ENCODE measurements around the gene IMPG2.

The IMPG2 gene

DNA sequence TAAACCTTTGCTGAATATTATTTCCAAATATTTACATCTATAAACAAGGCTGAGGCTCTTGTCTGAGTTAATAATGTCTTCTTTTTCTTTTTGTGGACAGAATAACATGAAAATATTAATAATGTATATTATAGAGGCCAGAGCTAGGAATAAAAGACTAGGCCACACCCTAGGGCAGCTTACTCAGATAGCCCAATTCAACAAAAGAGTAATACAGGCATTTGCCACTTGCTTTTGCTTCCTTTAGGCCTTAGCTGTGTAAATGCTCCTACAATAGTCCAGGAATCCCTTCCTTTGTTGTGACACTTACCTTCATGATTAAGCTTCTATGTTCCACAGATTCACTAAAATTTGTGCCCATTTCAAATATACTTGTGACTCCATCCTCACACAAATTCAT is 16.5 kb downstream of the IMPG2 start:
- Histone ChIP-seq H3K4me3 (ENCODE audit: low read length) (no peak overlapping the region), H3K36me3 (ENCODE audit: control insufficient read depth, insufficient read depth, low read length) (no peaks in the 10 kb centered on the region), H3K4me1 (ENCODE audit: control insufficient read depth, insufficient read depth, low read length) (no peaks in the 10 kb centered on the region), H3K9me3 (ENCODE audit: control insufficient read depth, low read length) (peaks cover 4% of the 10 kb centered on the region), H3K27me3 (ENCODE audit: control insufficient read depth, insufficient read depth, low read length) (no peaks in the 10 kb centered on the region), H3K9ac (ENCODE audit: low read length) (no peak overlapping the region)

DNA sequence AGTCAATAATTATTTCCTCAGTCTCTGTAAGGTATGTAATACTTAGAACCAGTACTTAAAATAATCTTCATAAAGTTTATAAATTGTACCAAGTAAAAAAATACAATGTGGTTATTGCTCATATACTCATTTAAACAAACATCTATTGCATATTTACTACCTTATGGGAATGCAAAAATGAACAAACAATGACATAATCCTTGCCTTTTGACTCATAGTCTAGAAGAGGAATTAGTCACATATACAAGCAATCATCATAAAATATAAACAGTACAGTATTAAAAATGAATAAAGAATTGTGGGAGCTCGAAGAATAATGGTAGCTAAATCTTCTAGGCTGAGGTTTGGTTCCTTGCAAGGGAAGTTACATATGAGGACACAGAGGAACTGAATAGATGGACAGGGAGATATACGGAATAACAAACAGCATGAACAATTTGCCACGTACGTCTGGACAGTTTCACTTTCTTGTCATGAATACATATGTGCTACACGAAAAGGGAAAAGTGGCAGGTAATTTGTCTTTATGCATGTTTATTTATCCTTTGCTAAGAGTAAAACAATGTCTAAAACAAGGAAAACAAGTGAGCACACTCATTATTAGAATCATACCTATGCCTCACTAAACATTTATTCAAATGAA is 17.2 kb downstream of the IMPG2 start:
- no peaks in the 10 kb centered on the region for H3K4me1 ChIP-seq (ENCODE audit: control insufficient read depth, insufficient read depth, low read length)
- H3K4me3 ChIP-seq (ENCODE audit: low read length): no peak overlapping the region
- peaks cover 4% of the 10 kb centered on the region for H3K9me3 ChIP-seq (ENCODE audit: control insufficient read depth, low read length)
- H3K9ac ChIP-seq (ENCODE audit: low read length): no peak overlapping the region
- no peaks in the 10 kb centered on the region for H3K36me3 ChIP-seq (ENCODE audit: control insufficient read depth, insufficient read depth, low read length)
- H3K27me3 ChIP-seq (ENCODE audit: control insufficient read depth, insufficient read depth, low read length): no peaks in the 10 kb centered on the region

DNA sequence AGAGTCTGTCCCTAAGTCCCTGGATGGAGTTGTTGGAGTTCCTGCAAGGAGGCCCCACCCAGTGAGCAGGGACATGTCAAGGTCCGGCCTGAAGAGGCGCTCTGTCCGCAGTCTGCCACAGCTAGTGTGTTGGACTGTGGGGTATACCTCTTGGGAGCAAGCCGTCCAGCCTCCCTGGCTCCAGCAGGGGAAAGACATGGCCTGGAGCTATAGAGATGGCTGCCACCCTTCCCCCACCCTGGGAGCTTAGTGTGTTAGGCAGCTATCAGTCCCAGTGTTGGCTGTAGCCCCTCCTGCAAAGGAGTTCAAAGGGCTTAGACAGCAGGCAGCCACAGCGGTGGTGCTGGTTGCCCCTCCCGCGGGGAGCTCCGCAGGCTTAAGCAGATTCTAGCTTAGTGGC is 20.3 kb downstream of the IMPG2 start:
- Histone ChIP-seq H3K36me3 (ENCODE audit: control insufficient read depth, insufficient read depth, low read length) (no peaks in the 10 kb centered on the region), H3K9ac (ENCODE audit: low read length) (no peak overlapping the region), H3K9me3 (ENCODE audit: control insufficient read depth, low read length) (no peaks in the 10 kb centered on the region), H3K27me3 (ENCODE audit: control insufficient read depth, insufficient read depth, low read length) (no peaks in the 10 kb centered on the region), H3K4me1 (ENCODE audit: control insufficient read depth, insufficient read depth, low read length) (no peaks in the 10 kb centered on the region), H3K4me3 (ENCODE audit: low read length) (no peak overlapping the region)

DNA sequence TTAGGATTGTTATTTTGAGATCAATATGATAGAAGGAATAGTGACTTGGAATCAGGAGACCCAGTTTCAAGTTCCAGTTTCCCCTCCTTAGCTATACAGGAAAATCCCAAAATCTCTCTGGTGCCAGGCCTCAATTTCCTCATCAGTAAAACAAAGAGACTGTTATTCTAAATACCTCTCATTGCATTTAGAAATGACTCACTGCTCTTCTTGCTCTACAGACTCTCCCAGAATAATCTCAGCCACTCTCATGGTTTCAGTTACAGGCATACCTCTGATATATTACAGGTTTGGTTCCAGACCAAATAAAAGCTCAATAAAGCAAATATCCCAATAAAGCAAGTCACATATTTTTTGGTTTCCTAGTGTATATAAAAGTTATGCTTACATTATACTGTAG is 28.3 kb downstream of the IMPG2 start:
- Histone ChIP-seq H3K4me3 (ENCODE audit: low read length) (no peak overlapping the region), H3K9ac (ENCODE audit: low read length) (no peak overlapping the region), H3K36me3 (ENCODE audit: control insufficient read depth, insufficient read depth, low read length) (no peaks in the 10 kb centered on the region), H3K9me3 (ENCODE audit: control insufficient read depth, low read length) (no peaks in the 10 kb centered on the region), H3K27me3 (ENCODE audit: control insufficient read depth, insufficient read depth, low read length) (no peaks in the 10 kb centered on the region), H3K4me1 (ENCODE audit: control insufficient read depth, insufficient read depth, low read length) (no peaks in the 10 kb centered on the region)

DNA sequence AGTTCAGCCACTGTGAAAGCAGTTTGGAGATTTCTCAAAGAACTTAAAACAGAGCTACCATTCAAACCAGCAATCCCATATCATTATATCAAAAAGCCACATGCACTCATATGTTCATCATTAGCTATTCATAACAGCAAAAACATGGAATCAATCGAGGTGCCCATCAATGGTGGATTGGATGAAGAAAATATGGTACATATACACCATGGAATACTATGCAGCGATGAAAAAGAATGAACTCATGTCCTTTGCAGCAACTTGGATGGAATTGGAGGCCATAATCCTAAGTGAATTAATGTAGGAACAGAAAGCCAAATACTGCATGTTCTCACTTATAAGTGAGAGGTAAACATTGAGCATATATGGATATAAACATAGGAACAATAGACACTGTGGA is 32.1 kb downstream of the IMPG2 start:
- no peak overlapping the region for H3K4me3 ChIP-seq (ENCODE audit: low read length)
- no peaks in the 10 kb centered on the region for H3K36me3 ChIP-seq (ENCODE audit: control insufficient read depth, insufficient read depth, low read length)
- no peaks in the 10 kb centered on the region for H3K9me3 ChIP-seq (ENCODE audit: control insufficient read depth, low read length)
- H3K27me3 ChIP-seq (ENCODE audit: control insufficient read depth, insufficient read depth, low read length): no peaks in the 10 kb centered on the region
- no peaks in the 10 kb centered on the region for H3K4me1 ChIP-seq (ENCODE audit: control insufficient read depth, insufficient read depth, low read length)
- no peak overlapping the region for H3K9ac ChIP-seq (ENCODE audit: low read length)

DNA sequence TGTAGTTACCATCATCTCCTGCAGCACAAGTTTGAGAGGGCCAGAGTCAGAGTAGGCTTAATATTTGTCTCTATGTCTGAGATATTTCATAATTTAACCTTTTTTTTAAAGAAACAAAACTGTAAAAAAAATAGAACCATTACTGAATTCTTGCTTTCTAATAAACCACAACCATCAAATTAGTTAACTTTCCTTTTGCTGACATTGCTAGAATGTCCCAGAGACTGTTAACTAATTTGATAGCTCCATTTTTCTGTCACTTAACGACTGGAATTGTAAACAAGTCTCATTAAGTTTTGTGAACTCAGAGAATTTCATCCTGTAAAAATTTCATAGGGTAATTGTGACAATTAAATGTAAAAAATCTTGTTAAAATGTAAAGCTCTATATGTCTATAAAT is 35.6 kb downstream of the IMPG2 start:
- Histone ChIP-seq H3K4me1 (ENCODE audit: control insufficient read depth, insufficient read depth, low read length) (no peaks in the 10 kb centered on the region), H3K9ac (ENCODE audit: low read length) (no peak overlapping the region), H3K36me3 (ENCODE audit: control insufficient read depth, insufficient read depth, low read length) (no peaks in the 10 kb centered on the region), H3K9me3 (ENCODE audit: control insufficient read depth, low read length) (no peaks in the 10 kb centered on the region), H3K4me3 (ENCODE audit: low read length) (no peak overlapping the region), H3K27me3 (ENCODE audit: control insufficient read depth, insufficient read depth, low read length) (no peaks in the 10 kb centered on the region)

DNA sequence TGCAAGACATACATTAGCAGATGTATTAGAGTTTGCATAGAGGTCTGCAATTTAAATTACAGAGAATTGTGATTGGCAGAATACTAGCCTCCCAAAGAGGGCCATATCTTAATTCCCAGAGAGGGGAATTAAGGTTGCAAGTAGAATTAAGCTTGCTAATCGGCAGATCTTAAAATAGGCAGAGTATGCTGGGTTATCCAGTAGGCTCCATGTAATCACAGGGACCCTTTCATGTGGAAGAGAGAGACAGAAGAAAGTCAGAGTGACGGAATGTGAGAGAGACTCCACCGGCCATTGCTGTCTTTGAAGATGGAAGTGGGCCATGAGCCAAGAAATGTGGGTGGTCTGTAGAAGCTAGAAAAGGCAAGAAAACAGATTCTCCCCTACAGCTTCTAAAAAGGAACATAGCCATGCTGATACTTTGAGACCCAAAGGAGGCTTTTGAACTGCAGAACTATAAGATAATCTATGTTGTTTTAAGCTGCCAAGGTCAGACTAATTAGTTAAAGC is 38.8 kb downstream of the IMPG2 start:
- no peak overlapping the region for H3K4me3 ChIP-seq (ENCODE audit: low read length)
- H3K4me1 ChIP-seq (ENCODE audit: control insufficient read depth, insufficient read depth, low read length): no peaks in the 10 kb centered on the region
- no peak overlapping the region for H3K9ac ChIP-seq (ENCODE audit: low read length)
- no peaks in the 10 kb centered on the region for H3K9me3 ChIP-seq (ENCODE audit: control insufficient read depth, low read length)
- no peaks in the 10 kb centered on the region for H3K27me3 ChIP-seq (ENCODE audit: control insufficient read depth, insufficient read depth, low read length)
- no peaks in the 10 kb centered on the region for H3K36me3 ChIP-seq (ENCODE audit: control insufficient read depth, insufficient read depth, low read length)

DNA sequence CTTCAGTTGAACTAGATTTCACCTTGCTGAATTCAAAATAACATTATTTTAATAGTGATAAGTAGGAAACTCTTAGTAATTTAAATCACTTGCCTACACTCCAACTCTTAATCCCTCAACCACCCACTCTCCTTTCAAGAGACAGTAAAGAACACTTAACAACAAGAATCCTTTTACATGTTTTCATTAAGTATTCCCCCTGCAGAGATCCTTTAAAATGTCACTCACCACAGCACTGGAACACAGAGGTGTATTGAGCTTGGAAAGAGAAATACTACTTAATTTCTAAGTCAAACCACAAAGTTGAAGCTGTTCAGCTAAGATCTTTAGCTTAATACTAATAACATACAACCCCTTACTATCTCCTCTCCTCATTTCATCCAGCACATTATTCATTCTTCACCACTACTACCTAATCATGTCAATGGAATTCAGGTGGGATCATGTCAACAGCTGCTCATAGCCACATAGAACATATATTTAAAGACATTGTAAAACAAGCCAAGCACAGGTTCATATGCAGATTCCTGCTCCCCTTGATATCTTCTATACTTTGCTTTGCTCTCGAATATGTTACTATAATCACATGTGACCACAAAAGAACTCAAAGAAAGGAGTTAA is 40.5 kb downstream of the IMPG2 start:
- no peak overlapping the region for H3K9ac ChIP-seq (ENCODE audit: low read length)
- no peak overlapping the region for H3K4me3 ChIP-seq (ENCODE audit: low read length)
- H3K27me3 ChIP-seq (ENCODE audit: control insufficient read depth, insufficient read depth, low read length): no peaks in the 10 kb centered on the region
- no peaks in the 10 kb centered on the region for H3K9me3 ChIP-seq (ENCODE audit: control insufficient read depth, low read length)
- no peaks in the 10 kb centered on the region for H3K4me1 ChIP-seq (ENCODE audit: control insufficient read depth, insufficient read depth, low read length)
- H3K36me3 ChIP-seq (ENCODE audit: control insufficient read depth, insufficient read depth, low read length): no peaks in the 10 kb centered on the region

DNA sequence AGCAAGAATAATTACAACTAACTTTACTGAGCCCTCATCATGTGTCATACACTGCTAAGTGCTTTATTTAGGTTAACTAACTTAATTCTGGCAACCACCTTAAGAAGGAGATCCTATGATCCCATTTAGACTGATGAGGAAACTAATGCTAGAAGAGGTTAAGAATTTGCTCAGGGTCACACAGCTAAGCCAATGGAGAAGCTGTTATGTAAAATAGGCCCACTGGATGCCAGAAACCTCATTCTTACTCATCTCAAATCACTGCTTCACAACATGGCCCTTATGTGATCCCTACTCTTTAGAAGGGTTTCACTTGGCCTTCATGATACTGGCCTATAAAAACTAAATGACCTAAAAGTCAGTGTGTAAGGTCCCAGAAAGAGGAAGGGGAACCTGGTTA is 41.2 kb downstream of the IMPG2 start:
- H3K9ac ChIP-seq (ENCODE audit: low read length): no peak overlapping the region
- H3K27me3 ChIP-seq (ENCODE audit: control insufficient read depth, insufficient read depth, low read length): no peaks in the 10 kb centered on the region
- H3K36me3 ChIP-seq (ENCODE audit: control insufficient read depth, insufficient read depth, low read length): no peaks in the 10 kb centered on the region
- H3K4me3 ChIP-seq (ENCODE audit: low read length): no peak overlapping the region
- no peaks in the 10 kb centered on the region for H3K4me1 ChIP-seq (ENCODE audit: control insufficient read depth, insufficient read depth, low read length)
- H3K9me3 ChIP-seq (ENCODE audit: control insufficient read depth, low read length): no peaks in the 10 kb centered on the region

DNA sequence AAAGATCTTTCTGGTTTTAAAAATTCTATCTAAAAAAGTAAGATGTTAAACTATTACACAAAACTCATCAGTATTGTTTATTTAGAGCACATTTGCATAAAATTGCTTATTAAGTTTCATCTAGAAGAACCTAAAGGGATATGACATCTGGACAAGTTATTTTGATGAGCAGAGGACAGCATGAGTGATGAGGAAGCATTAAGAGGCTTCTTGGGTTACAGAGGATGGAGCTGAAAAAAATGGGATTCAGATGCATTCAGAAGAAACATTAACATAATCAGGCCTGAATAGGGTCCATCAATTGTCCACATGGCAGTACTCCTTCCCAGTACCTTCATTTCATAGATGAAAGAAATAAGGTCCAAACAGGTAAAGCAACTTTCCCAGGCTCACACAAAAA is 41.6 kb downstream of the IMPG2 start:
- H3K4me1 ChIP-seq (ENCODE audit: control insufficient read depth, insufficient read depth, low read length): no peaks in the 10 kb centered on the region
- no peaks in the 10 kb centered on the region for H3K27me3 ChIP-seq (ENCODE audit: control insufficient read depth, insufficient read depth, low read length)
- no peak overlapping the region for H3K9ac ChIP-seq (ENCODE audit: low read length)
- H3K36me3 ChIP-seq (ENCODE audit: control insufficient read depth, insufficient read depth, low read length): no peaks in the 10 kb centered on the region
- H3K4me3 ChIP-seq (ENCODE audit: low read length): no peak overlapping the region
- no peaks in the 10 kb centered on the region for H3K9me3 ChIP-seq (ENCODE audit: control insufficient read depth, low read length)

DNA sequence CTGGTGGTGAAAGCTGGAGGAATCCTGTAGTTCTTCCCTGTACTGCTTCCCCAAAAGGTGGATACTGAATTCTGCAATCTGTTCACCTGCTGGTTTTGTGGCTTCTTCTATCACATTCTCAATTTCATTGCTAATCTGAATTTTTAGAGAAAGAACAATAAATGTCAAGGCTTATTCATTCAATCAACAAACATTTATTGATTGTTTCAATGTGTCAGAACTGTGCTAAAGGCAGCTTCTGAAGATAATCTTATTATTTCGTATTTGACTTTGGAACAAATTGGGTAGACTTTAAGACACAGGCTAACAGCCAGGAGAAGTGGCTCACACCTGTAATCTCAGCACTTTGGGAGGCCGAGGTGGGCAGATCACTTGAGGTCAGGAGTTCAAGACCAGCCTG is 46.8 kb downstream of the IMPG2 start:
- H3K9ac ChIP-seq (ENCODE audit: low read length): no peak overlapping the region
- no peaks in the 10 kb centered on the region for H3K9me3 ChIP-seq (ENCODE audit: control insufficient read depth, low read length)
- no peak overlapping the region for H3K4me3 ChIP-seq (ENCODE audit: low read length)
- H3K4me1 ChIP-seq (ENCODE audit: control insufficient read depth, insufficient read depth, low read length): no peaks in the 10 kb centered on the region
- no peaks in the 10 kb centered on the region for H3K36me3 ChIP-seq (ENCODE audit: control insufficient read depth, insufficient read depth, low read length)
- H3K27me3 ChIP-seq (ENCODE audit: control insufficient read depth, insufficient read depth, low read length): no peaks in the 10 kb centered on the region

DNA sequence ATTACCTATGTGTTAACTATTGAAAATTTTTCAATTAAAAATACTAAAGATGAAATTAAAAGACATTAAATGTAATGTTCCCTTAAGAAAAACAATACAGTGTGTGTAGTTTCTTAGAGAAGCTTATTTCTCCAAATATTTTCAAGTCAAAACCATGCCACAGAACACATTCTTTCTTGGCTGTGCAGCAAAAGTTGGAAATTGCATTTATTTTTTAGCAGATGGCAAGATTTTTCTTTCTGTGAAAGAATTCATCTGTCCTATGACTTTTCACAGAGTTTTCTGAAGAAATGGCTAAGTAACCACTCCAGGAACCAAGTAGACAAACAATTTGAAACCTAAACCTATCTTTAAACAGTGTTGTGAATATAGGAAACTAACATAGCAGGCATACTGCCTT is 47.2 kb downstream of the IMPG2 start:
- Histone ChIP-seq H3K27me3 (ENCODE audit: control insufficient read depth, insufficient read depth, low read length) (no peaks in the 10 kb centered on the region), H3K4me1 (ENCODE audit: control insufficient read depth, insufficient read depth, low read length) (no peaks in the 10 kb centered on the region), H3K9me3 (ENCODE audit: control insufficient read depth, low read length) (no peaks in the 10 kb centered on the region), H3K36me3 (ENCODE audit: control insufficient read depth, insufficient read depth, low read length) (no peaks in the 10 kb centered on the region), H3K9ac (ENCODE audit: low read length) (no peak overlapping the region), H3K4me3 (ENCODE audit: low read length) (no peak overlapping the region)

Data from mucosa of stomach (tissue), 1 donor.